IPS-15b (cell line): ENCODE data around the gene PITPNC1.
"Not testable (repeated sequence)": the region's sequence is repeated elsewhere in the genome, so short reads cannot be mapped to it uniquely, and the experiment has no call there.

Experiments used
- H3K27me3 ChIP-seq: one replicate; pipeline ENCODE4 v1.6.1; 2013; ENCODE audit warnings: low read length; ENCODE audit not compliant: control insufficient read depth, insufficient read depth
- H3K36me3 ChIP-seq: one replicate; pipeline ENCODE4 v1.6.1; 2013; ENCODE audit warnings: low read length; ENCODE audit not compliant: control insufficient read depth, insufficient read depth
- H3K4me1 ChIP-seq: one replicate; pipeline ENCODE4 v1.6.1; 2013; ENCODE audit warnings: mild to moderate bottlenecking, low read length; ENCODE audit not compliant: control insufficient read depth, insufficient read depth
- H3K4me3 ChIP-seq: one replicate; pipeline ENCODE4 v1.5.1; 2013; ENCODE audit warnings: low read depth, low read length
- H3K9ac ChIP-seq: one replicate; pipeline ENCODE4 v1.6.1; 2013; ENCODE audit warnings: low read depth, mild to moderate bottlenecking, low read length
- H3K9me3 ChIP-seq: one replicate; pipeline ENCODE4 v1.6.1; 2013; ENCODE audit warnings: mild to moderate bottlenecking, low read length; ENCODE audit not compliant: control insufficient read depth, insufficient read depth

The PITPNC1 gene

DNA sequence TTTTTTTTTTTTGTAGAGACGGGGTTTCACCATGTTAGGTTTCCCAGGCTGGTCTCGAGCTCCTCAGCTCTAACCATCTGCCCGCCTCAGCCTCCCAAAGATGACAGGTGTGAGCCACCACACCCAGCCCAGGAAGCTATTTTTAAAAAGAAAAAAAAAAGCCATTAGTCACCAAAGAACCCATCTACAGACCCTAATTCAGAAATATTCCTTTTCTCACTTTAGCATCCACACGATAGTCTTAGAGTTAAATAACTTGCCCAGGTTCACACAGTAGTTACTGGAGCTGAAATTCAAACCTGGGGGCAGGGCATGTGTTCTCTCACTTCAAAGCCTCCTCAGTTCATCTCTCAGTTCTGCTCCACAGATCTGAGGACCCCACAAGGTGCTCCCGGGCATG is 270.4 kb downstream of the PITPNC1 start:
- Histone ChIP-seq H3K27me3 (no peaks in the 10 kb centered on the region), H3K4me1 (peaks cover 6% of the 10 kb centered on the region), H3K36me3 (no peaks in the 10 kb centered on the region), H3K4me3 (no peak overlapping the region), H3K9ac (no peak overlapping the region), H3K9me3 (no peaks in the 10 kb centered on the region)

DNA sequence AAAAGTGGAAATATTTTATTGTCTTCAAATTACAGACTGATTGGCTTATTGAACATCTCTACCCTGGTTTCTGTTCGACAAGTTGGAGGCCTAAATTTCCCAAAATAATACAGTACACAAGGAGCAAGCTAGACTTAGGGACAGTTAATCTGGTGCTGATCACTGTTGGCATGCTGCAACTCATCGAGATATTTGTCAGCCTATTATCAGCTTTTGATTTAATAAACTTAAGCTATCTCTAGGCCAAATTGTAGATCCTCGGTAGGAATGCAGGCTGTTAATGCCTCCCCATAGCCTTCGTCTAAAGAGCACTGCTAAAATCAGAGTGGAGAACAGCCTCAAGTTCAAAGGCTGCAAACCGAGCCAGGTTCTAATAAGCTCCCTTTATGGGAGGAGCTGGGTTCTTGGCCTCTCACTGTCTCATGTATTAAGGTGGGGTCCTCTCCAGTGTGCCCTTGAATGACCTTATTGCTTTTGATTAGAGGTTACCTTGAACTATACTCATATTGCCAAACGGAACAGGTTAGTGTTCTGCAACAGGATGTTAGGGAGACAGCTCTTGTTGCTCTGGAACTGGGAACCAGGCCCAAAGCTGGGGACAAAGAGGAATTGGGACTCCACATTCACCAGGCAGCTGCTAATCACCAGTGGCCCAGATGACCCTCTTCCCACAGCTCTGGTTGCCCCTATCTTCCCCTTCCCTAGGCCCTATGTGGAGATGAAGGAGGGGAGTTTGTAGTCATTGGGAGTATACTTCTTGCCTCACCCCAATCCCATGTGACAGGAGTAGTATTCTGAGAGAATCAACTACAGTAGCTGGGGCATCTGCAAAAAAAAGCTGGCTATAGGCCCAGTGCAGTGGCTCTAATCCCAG is 271.2 kb downstream of the PITPNC1 start:
- no peak overlapping the region for H3K9ac ChIP-seq
- H3K4me3 ChIP-seq = no peak overlapping the region
- peaks cover 6% of the 10 kb centered on the region for H3K4me1 ChIP-seq
- no peaks in the 10 kb centered on the region for H3K36me3 ChIP-seq
- H3K9me3 ChIP-seq = no peaks in the 10 kb centered on the region
- no peaks in the 10 kb centered on the region for H3K27me3 ChIP-seq

DNA sequence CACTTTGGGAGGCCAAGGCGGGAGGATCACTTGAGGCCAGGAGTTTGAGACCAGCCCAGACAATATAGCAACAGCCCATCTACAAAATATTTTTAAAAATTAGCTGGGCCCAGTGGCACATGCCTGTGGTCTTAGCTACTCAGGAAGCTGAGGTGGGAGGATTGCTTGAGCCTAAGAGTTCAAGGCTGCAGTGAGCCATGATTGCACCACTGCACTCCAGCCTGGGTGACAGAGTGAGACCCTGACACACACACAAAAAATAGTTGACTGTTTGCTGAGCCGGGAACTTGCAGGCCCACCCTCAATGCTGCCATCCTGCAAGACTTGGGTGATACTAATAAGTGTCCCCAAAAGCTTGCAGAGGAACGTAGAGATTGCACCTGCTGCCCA is 271.8 kb downstream of the PITPNC1 start:
- H3K27me3 ChIP-seq, H3K4me3 ChIP-seq, H3K9ac ChIP-seq, H3K36me3 ChIP-seq, H3K9me3 ChIP-seq, H3K4me1 ChIP-seq: not testable (repeated sequence)

DNA sequence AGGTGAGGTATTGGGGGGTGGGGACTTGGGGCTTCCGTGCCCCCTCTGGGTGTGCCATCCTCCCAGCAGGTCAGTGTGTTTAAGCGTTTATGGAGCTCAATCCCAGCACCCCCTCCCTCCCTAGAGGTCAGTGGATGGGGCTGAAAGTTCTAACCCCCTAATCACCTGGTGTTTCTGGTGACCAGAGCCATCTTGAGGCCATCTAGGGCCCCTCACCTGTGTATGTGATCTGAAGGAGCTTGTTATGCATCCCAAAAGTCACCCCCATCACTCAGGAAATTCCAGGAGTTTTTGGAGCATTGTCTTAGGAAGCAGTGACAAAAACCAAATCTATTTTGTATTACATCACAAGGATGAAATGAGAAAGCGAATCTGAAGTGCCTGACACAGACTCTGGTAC is 272.8 kb downstream of the PITPNC1 start:
- H3K9me3 ChIP-seq = no peaks in the 10 kb centered on the region
- no peak overlapping the region for H3K4me3 ChIP-seq
- no peaks in the 10 kb centered on the region for H3K27me3 ChIP-seq
- H3K4me1 ChIP-seq = peaks cover 6% of the 10 kb centered on the region
- H3K9ac ChIP-seq = no peak overlapping the region
- no peaks in the 10 kb centered on the region for H3K36me3 ChIP-seq

DNA sequence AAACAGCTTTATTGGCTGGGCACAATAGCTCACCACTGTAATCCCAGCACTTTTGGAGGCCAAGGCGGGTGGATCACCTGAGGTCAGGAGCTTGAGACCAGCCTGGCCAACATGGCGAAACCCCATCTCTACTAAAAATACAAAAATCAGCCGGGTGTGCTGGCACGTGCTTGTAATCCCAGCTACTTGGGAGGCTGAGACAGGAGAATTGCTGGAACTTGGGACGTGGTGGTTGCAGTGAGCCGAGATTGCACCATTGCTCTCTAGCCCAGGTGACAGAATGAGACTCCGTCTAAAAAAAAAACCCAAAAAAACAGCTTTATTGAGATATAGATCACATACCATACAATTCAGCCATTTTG is 274.1 kb downstream of the PITPNC1 start:
- H3K9me3 ChIP-seq, H3K36me3 ChIP-seq, H3K9ac ChIP-seq, H3K4me1 ChIP-seq, H3K4me3 ChIP-seq, H3K27me3 ChIP-seq: not testable (repeated sequence)

DNA sequence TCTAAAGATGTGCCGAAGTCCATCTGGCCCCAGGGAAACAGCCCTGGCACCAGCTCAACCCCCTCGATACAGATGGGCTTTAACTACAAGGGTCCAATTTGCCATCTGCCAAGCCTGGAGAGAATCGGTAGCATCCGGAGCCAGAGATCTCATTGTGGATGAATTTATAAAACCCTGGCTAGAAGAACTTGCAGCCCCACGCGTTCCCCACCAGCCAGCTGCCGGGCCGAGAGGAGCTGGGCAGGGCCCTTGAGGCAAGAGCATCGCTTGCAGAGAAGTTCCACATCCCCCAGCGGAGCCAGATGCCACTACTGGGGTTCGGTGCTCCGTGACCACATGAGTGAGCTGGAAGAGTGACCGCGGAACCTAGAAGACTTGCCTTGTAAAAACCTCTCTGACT is 275.4 kb downstream of the PITPNC1 start:
- Histone ChIP-seq H3K4me3 (no peak overlapping the region), H3K9me3 (no peaks in the 10 kb centered on the region), H3K27me3 (no peaks in the 10 kb centered on the region), H3K36me3 (no peaks in the 10 kb centered on the region), H3K4me1 (peaks cover 6% of the 10 kb centered on the region), H3K9ac (no peak overlapping the region)

DNA sequence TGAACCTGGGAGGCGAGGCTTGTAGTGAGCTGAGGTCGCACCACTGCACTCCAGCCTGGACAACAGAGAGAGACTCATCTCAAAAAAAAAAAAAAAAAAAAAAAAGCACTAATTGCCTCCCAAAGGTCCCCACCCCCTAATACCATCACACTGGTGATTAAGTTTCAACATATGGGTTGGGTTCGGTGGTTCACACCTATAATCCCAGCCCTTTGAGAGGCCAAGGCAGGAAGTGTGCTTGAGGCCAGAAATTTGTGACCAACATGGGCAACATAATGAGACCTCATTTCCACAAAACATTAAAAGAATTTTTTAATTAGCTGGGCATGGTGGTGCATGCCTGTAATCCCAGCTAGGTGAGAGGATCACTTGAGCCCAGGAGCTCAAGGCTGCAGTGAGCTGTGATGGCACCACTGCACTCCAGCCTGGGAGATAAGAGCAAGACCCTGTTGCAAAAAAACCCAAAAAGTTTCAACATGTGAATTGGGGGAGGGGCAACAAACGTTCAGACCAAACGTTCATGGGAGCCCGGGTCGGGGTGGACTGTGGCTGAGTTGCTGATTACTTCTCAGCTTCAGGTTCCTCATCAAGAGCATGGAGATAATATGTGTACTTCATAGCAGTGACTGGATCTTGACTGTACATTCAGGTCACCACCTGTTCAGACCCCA is 278.5 kb downstream of the PITPNC1 start:
- Histone ChIP-seq H3K9me3 (no peaks in the 10 kb centered on the region), H3K4me1 (peaks cover 3% of the 10 kb centered on the region), H3K36me3 (no peaks in the 10 kb centered on the region), H3K4me3 (no peak overlapping the region), H3K9ac (no peak overlapping the region), H3K27me3 (no peaks in the 10 kb centered on the region)

DNA sequence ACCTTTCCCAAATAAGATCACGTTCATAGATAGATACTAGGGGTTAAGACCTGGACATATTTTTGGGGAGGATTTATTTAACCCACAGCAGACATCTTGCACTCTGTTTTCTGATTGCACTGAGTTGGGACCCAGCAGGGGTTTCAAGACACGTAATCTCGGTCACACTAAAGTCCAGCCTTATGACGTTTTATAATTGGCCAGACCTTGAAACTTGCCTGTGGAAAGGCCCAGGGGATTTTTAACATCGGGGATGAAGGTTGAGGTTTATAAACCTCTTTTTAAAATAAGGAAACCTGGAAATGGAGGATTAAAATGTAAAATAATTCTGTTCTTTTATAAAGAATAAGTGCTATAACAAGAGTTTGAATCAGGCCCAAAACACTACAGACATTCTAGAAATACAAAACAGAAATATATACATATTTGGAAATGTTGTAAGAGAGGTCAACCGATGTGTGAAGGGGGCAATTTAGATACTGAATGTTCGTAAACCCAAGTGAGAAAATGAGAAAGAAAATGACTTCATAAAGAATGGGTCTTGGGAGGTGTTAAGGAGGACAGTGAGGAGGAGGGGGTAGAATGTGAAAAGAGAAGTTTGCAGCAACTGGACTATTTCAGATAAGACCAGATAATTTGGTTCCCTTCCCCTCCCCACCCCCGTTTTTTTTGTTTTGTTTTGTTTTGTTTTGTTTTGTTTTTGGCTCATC is 279.6 kb downstream of the PITPNC1 start:
- Histone ChIP-seq H3K36me3 (no peaks in the 10 kb centered on the region), H3K9ac (no peak overlapping the region), H3K27me3 (no peaks in the 10 kb centered on the region)

DNA sequence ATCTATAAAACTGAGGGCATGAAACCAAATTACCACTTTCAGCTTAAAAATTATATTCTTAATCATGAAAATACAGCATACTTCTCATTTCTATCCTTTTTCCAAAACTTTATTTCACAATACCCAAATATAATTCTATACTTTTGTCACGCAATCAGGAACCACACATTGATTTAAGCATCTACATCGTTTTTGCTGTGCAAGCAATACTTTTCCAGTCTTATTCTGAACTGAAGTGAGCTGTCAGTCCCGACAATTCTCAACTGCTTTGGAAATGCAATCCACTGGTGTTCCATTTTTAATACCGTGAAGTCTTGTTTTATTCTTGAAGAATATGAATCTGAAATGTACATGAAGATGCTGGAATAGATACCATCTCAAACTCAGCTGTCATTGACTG is 280.5 kb downstream of the PITPNC1 start:
- H3K9me3 ChIP-seq = no peaks in the 10 kb centered on the region
- no peaks in the 10 kb centered on the region for H3K36me3 ChIP-seq

More for the DNA sequence above, 279.6 kb downstream of the PITPNC1 start:
- Histone ChIP-seq H3K9me3 (no peaks in the 10 kb centered on the region), H3K4me3 (no peak overlapping the region), H3K4me1 (no peaks in the 10 kb centered on the region)

DNA sequence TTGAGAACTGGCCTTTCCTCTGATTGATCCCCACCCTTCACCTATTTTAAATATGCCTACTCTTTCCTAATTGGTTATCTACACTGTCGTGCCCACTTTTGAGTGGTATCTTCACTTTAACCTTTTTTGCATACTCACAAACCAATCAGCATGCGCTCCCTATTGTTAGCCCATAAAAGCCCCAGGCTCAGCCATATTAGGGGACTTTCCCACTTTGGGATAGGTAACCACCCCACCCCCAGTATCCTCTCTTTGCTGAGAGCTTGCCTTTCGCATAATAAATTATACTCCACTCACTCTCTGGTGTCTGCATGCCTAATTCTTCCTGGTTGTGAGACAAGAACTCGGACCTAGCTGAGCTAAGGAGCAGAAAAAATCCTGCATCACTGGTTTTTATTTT is 281.2 kb downstream of the PITPNC1 start:
- Histone ChIP-seq H3K4me1 (no peaks in the 10 kb centered on the region), H3K36me3 (no peaks in the 10 kb centered on the region), H3K9me3 (no peaks in the 10 kb centered on the region)

More for the DNA sequence above, 280.5 kb downstream of the PITPNC1 start:
- Histone ChIP-seq H3K27me3 (no peaks in the 10 kb centered on the region), H3K9ac (no peak overlapping the region), H3K4me1 (no peaks in the 10 kb centered on the region), H3K4me3 (no peak overlapping the region)

DNA sequence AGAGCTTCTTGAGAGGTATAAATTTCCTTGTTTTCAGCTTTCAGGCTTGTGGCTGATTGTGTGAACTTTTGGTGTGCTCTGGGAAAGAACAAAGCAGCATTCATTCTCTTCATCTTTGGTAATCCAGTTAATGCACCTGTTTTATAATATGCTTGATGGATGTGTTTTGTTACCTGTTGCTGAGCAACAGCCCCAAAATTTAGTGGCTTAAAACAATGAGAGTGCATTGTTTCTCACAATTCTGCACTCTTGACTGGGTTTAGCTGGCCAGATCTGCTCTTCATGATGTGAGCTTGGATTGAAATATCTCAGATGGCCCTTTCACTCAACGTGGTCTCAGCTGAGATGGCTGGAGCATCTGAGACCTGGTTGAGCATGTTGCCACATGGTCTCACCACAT is 281.9 kb downstream of the PITPNC1 start:
- Histone ChIP-seq H3K36me3 (no peaks in the 10 kb centered on the region), H3K4me1 (no peaks in the 10 kb centered on the region), H3K9ac (no peak overlapping the region), H3K27me3 (no peaks in the 10 kb centered on the region), H3K9me3 (no peaks in the 10 kb centered on the region), H3K4me3 (no peak overlapping the region)

More for the DNA sequence above, 281.2 kb downstream of the PITPNC1 start:
- H3K27me3 ChIP-seq = no peaks in the 10 kb centered on the region
- H3K4me3 ChIP-seq = no peak overlapping the region
- H3K9ac ChIP-seq = no peak overlapping the region

DNA sequence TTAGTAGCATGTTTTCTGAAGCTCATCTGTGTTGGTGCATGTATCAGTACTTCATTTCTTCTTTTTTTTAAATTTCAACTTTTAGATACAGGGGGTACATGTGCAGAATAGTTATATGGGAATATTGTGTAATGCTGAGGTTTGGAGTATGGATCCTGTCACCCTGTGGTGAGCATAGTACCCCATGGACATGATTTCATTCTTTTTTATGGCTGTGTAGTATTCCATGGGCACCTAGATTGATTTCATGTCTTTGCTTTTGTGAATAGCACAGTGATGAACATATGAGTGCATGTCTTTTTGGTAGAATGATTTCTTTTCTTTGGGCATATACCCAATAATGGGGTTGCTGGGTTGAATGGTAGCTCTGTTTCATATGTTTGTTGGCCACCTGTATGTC is 285.6 kb downstream of the PITPNC1 start:
- H3K36me3 ChIP-seq = no peaks in the 10 kb centered on the region
- no peak overlapping the region for H3K4me3 ChIP-seq
- no peaks in the 10 kb centered on the region for H3K4me1 ChIP-seq
- H3K9ac ChIP-seq = no peak overlapping the region
- no peaks in the 10 kb centered on the region for H3K9me3 ChIP-seq
- H3K27me3 ChIP-seq = no peaks in the 10 kb centered on the region
